Ishikawa (cell line): ENCODE results near the gene METTL1.

Source experiments
- CEBPB ChIP-seq: IDR thresholded peaks from 2 replicates; pipeline ENCODE4 v1.6.1; 2012
- CREB1 ChIP-seq: IDR thresholded peaks from 2 replicates; pipeline ENCODE4 v1.6.1; 2012; ENCODE audit warnings: low read depth
- EGR1 ChIP-seq: IDR thresholded peaks from 2 replicates; pipeline ENCODE4 v1.6.1; 2012
- EP300 ChIP-seq: IDR thresholded peaks from 2 replicates; pipeline ENCODE4 v1.6.1; 2012; ENCODE audit warnings: borderline replicate concordance
- FOXM1 ChIP-seq: IDR thresholded peaks from 2 replicates; pipeline ENCODE4 v1.6.1; 2012; ENCODE audit warnings: low read depth, borderline replicate concordance
- NFIC ChIP-seq: IDR thresholded peaks from 2 replicates; pipeline ENCODE4 v1.6.1; 2012
- RAD21 ChIP-seq: IDR thresholded peaks from 2 replicates; pipeline ENCODE4 v1.6.1; 2012; ENCODE audit warnings: low read depth
- TAF1 ChIP-seq: IDR thresholded peaks from 2 replicates; pipeline ENCODE4 v1.6.1; 2012; ENCODE audit warnings: low read depth, mild to moderate bottlenecking
- TCF12 ChIP-seq: IDR thresholded peaks from 2 replicates; pipeline ENCODE4 v1.6.1; 2012; ENCODE audit warnings: low read depth
- TEAD4 ChIP-seq: IDR thresholded peaks from 2 replicates; pipeline ENCODE4 v1.6.1; 2012
- YY1 ChIP-seq: IDR thresholded peaks from 2 replicates; pipeline ENCODE4 v1.6.1; 2012; ENCODE audit warnings: low read depth
- ZBTB7A ChIP-seq: IDR thresholded peaks from 2 replicates; pipeline ENCODE4 v1.6.1; 2012; ENCODE audit warnings: low read depth
- TF ChIP-seq, protein P1 (sequence below): IDR thresholded peaks from 2 replicates; pipeline ENCODE4 v1.6.1; 2012
- TF ChIP-seq, protein P2 (sequence below): IDR thresholded peaks from 2 replicates; pipeline ENCODE4 v1.6.1; 2012
- TF ChIP-seq, protein P3 (sequence below): IDR thresholded peaks from 2 replicates; pipeline ENCODE4 v1.6.1; 2012; ENCODE audit warnings: low read depth, mild to moderate bottlenecking

METTL1 gene

DNA sequence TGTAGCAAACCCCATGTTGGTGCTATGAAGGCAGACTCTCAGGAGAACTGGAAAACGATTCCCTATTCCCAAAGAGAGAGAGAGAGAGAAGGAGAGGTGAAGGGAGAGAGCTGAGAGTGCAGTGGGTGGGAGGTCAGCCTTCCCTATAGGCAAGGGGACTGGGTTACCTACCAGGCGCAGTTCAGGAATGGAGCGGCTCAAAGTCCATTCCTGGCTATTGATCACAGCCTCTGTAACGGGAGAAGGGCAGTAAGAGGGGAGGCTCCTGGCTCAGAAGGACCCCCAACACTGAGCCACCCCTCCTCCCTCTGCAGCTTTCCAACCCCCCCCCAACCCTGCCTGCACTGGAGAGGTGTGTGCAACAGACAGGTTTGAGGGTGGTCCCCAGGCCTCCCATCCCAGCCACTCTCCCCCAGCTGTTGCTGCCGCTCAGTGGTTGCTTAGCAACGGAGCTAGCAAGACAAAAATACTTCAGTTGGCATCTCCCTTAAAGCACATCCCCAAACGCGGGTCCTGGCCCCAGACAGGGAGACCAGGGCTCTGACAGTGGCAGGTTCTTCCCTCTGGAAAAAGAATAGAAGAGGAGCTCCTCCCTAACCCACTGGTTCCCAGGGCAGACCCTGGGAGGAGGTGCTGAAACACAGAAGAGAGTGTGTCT, 36.6 kb downstream of the METTL1 start:
- TF ChIP-seq EP300 (no peak), RAD21 (no peak), EGR1 (no peak), TAF1 (no peak), CREB1 (no peak), YY1 (no peak), NFIC (no peak)

DNA sequence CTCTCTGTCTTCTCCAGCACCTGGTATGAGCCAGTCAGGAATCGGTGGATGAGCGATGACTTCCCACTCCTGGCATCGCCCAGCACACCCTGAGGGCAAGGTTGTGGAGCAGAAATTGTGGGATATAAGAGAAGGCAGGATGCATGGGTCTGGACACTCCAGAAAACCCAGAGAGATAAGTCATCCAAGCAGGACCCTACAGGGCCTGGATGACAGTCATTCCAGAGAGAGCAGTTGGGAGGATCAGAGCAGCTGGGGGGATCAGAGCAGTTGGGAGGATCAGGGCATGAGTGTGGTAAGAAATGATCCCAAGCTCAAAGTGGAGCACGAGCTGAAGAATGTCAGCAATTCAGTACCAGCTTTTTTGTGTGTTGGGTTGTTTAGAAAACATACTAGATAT, 37.3 kb downstream of the METTL1 start:
- TF ChIP-seq YY1, result no peak
- TF ChIP-seq, protein P1, sequence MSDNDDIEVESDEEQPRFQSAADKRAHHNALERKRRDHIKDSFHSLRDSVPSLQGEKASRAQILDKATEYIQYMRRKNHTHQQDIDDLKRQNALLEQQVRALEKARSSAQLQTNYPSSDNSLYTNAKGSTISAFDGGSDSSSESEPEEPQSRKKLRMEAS, result no peak
- TF ChIP-seq TCF12, result no peak
- no peak for TF ChIP-seq EP300
- no peak for TF ChIP-seq CEBPB
- no peak for TF ChIP-seq FOXM1
- no peak for TF ChIP-seq ZBTB7A
- TF ChIP-seq, protein P2, sequence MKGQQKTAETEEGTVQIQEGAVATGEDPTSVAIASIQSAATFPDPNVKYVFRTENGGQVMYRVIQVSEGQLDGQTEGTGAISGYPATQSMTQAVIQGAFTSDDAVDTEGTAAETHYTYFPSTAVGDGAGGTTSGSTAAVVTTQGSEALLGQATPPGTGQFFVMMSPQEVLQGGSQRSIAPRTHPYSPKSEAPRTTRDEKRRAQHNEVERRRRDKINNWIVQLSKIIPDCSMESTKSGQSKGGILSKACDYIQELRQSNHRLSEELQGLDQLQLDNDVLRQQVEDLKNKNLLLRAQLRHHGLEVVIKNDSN, result no peak
- TF ChIP-seq EGR1, result no peak
- no peak for TF ChIP-seq CREB1
- no peak for TF ChIP-seq TEAD4
- TF ChIP-seq, protein P3, sequence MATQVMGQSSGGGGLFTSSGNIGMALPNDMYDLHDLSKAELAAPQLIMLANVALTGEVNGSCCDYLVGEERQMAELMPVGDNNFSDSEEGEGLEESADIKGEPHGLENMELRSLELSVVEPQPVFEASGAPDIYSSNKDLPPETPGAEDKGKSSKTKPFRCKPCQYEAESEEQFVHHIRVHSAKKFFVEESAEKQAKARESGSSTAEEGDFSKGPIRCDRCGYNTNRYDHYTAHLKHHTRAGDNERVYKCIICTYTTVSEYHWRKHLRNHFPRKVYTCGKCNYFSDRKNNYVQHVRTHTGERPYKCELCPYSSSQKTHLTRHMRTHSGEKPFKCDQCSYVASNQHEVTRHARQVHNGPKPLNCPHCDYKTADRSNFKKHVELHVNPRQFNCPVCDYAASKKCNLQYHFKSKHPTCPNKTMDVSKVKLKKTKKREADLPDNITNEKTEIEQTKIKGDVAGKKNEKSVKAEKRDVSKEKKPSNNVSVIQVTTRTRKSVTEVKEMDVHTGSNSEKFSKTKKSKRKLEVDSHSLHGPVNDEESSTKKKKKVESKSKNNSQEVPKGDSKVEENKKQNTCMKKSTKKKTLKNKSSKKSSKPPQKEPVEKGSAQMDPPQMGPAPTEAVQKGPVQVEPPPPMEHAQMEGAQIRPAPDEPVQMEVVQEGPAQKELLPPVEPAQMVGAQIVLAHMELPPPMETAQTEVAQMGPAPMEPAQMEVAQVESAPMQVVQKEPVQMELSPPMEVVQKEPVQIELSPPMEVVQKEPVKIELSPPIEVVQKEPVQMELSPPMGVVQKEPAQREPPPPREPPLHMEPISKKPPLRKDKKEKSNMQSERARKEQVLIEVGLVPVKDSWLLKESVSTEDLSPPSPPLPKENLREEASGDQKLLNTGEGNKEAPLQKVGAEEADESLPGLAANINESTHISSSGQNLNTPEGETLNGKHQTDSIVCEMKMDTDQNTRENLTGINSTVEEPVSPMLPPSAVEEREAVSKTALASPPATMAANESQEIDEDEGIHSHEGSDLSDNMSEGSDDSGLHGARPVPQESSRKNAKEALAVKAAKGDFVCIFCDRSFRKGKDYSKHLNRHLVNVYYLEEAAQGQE, result no peak
- no peak for TF ChIP-seq NFIC
- no peak for TF ChIP-seq RAD21
- no peak for TF ChIP-seq TAF1

DNA sequence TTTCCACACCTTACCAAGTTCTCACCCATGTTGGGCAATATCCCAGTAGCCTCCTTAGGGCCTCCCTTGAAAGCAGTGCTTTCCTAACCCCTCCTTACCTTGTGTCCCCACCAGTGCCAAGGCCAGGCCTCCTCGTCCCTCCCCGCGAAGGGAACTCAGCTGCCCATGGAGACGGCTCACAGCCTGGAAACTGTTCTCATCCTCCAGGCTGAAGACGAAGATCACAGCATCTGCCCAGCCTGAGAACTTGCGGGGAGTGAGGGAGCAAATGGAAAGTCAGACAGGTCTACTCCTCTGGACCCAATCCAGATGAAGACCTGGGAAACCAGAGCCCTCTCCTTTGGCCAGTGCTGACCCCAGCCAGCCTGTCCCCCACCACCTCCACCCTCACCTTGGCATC, 38.0 kb downstream of the METTL1 start:
- TF ChIP-seq EP300 (no peak), TEAD4 (no peak), CEBPB (no peak), EGR1 (no peak), TAF1 (no peak)
- TF ChIP-seq, protein P1, result no peak
- TF ChIP-seq, protein P3, result no peak

DNA sequence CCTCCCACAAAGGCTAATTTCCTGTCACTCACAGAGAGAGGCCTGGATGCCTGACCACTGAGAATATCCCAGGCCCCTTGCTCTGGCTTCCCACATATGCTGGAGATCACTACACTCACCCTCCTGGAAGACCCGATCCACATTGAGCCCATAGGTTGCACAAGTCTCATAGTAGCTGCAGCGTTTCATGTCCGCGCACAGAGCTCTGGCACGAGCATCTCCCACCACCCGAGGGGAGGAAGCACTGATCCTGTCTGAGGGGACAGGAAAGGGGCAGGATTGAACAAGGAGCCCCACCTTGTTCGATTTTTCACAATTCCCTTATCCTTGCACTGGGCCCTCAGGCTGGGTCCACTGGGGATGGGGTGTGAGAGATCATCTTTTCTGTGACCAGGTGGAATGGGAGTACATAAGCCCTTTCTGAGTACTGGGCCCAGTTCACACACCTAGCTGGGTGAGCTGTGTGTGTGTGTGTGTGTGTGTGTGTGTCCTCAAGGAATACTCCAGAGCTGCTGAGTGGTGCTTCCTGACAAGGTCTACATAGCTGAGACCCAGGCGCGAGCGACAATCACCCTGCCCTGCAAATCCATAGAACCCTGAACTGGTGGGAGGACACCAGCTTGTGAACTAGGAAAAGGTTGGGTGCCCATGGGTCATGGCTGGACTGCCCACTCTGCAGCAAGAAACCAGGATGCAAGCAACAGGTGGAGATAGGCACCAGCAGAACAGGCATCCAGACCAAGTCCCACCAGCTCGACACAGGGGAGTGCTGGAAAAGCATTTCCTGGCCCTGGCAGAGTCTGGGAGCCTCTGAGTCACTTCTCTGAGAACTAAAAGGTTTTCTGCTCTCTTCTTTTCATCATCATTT, 38.9 kb downstream of the METTL1 start:
- TF ChIP-seq CEBPB (no peak), CREB1 (no peak), ZBTB7A (no peak), TCF12 (no peak), RAD21 (no peak), YY1 (no peak)
- TF ChIP-seq, protein P2, result no peak
- TF ChIP-seq, protein P1, result no peak

DNA sequence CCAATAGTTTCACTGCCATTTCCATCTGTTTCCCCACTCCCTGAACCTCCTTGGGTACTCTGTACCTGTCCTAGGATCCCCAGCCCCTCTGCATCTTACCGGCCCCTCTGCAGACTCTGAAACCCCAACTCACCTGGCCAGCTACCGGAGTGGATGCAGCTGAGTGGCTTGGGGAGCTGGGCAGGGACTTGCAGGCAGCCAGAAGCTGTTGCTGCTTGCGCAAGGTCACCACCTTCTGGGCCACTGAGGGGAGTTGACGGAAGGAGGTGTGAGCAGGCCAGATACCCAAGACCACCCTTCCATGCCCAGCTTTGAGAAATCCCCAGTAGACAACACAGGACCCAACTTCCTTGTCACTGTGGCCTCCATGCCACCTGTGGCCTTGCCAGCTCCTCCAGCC, 39.6 kb downstream of the METTL1 start:
- TF ChIP-seq TCF12, result no peak
- TF ChIP-seq, protein P3, result no peak
- no peak for TF ChIP-seq EGR1
- no peak for TF ChIP-seq FOXM1
- TF ChIP-seq, protein P2, result no peak
- TF ChIP-seq CEBPB, result no peak
- TF ChIP-seq TEAD4, result no peak
- no peak for TF ChIP-seq RAD21
- no peak for TF ChIP-seq TAF1
- TF ChIP-seq, protein P1, result no peak
- TF ChIP-seq YY1, result no peak
